Fibroblast of the aortic adventitia (primary cell): Measurements from ENCODE around the gene IFRD2. TPM values are rescaled to one million over a fixed set of nuclear protein-coding genes. Genes with fewer than 3 reads are reported as not detected.

ENCODE experiments used
- DNase-seq: peaks from one replicate; pipeline ENCODE4 v3.0.0-alpha.2; 2010; ENCODE audit warnings: low read depth
- H3K4me3 ChIP-seq: 2 replicates; pipeline ENCODE4 v1.5.1; 2011; ENCODE audit warnings: low read depth, mild to moderate bottlenecking, control low read depth, low read length, moderate library complexity
- total RNA-seq: library from RNA; depleted of rRNA; stranded (reverse); fragments of >200 nt; gene quantifications from 2 replicates; pipeline ENCODE4 v1.2.3, GENCODE V29; 2012; ENCODE audit warnings: low replicate concordance
- TF ChIP-seq, protein P1 (sequence below): IDR thresholded peaks from 2 replicates; pipeline ENCODE4 v1.5.1; 2011; ENCODE audit warnings: mild to moderate bottlenecking, low read length, control low read depth, inconsistent platforms; ENCODE audit not compliant: insufficient read depth

Gene IFRD2, protein sequence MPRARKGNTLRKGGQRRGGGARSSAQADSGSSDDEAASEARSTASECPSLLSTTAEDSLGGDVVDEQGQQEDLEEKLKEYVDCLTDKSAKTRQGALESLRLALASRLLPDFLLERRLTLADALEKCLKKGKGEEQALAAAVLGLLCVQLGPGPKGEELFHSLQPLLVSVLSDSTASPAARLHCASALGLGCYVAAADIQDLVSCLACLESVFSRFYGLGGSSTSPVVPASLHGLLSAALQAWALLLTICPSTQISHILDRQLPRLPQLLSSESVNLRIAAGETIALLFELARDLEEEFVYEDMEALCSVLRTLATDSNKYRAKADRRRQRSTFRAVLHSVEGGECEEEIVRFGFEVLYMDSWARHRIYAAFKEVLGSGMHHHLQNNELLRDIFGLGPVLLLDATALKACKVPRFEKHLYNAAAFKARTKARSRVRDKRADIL
- 45.3 and 72.7 TPM in 2 replicates for total RNA-seq

GRCh38 chr3:50292159-50293078, at the start of gene IFRD2:
IFRD2 (minus strand) TSS chr3:50292429; CDS start chr3:50292274, 155 bp downstream.
- H3K4me3 ChIP-seq = peak within 1 kb of the TSS; percentile 91
- TF ChIP-seq, protein P1, sequence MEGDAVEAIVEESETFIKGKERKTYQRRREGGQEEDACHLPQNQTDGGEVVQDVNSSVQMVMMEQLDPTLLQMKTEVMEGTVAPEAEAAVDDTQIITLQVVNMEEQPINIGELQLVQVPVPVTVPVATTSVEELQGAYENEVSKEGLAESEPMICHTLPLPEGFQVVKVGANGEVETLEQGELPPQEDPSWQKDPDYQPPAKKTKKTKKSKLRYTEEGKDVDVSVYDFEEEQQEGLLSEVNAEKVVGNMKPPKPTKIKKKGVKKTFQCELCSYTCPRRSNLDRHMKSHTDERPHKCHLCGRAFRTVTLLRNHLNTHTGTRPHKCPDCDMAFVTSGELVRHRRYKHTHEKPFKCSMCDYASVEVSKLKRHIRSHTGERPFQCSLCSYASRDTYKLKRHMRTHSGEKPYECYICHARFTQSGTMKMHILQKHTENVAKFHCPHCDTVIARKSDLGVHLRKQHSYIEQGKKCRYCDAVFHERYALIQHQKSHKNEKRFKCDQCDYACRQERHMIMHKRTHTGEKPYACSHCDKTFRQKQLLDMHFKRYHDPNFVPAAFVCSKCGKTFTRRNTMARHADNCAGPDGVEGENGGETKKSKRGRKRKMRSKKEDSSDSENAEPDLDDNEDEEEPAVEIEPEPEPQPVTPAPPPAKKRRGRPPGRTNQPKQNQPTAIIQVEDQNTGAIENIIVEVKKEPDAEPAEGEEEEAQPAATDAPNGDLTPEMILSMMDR = no peak

DNA sequence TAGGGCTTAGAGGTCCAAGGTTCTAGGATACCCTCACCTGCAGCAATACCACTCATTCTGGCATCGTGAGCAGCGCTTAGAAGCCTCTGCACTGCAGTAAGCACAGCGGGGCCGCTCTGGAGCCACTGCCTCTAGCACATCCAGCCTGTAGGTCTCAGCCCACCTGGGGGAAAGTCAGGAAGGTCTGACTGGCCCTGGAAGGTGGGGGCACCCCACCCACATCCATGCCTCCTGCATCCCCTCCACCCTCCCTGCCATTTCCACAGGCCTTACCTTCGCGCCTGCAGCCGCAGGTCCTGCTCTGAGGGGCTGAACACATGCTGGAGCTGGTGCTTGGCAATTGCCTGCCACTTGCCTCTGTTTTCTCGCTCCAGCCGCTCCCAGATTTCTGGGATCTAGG, 49.3 kb upstream of the IFRD2 start:
- TF ChIP-seq, protein P1 = no peak
- no peak for DNase-seq
- H3K4me3 ChIP-seq = peak overlapping the region; percentile 69

More at GRCh38 chr3:50292159-50293078, at the start of gene IFRD2:
- peak; percentile 96 for DNase-seq

DNA sequence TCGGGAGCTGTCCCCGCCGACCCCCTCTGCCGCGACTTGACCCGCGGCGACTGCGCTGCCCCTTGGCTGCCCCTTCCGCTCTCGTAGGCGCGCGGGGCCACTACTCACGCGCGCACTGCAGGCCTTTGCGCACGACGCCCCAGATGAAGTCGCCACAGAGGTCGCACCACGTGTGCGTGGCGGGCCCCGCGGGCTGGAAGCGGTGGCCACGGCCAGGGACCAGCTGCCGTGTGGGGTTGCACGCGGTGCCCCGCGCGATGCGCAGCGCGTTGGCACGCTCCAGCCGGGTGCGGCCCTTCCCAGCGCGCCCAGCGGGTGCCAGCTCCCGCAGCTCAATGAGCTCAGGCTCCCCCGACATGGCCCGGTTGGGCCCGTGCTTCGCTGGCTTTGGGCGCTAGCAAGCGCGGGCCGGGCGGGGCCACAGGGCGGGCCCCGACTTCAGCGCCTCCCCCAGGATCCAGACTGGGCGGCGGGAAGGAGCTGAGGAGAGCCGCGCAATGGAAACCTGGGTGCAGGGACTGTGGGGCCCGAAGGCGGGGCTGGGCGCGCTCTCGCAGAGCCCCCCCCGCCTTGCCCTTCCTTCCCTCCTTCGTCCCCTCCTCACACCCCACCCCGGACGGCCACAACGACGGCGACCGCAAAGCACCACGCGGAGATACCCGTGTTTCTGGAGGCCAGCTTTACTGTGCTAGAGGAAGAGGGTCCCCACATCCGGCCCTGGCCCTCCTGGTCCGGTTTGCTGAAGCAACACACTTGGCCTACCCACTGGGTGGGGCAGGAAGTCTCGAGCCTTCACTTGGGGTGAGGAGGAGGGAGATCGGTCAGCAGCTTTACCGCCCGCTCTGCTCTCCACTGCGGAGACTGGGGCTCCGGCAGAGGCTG, 48.5 kb upstream of the IFRD2 start, which contains the start of gene RASSF1:
TSS of gene RASSF1 (minus strand) at position 389 of the 882 bp plus-strand sequence. CDS start at position 358, 31 bp downstream.
- TF ChIP-seq, protein P1 = no peak
- peak; percentile 57 for DNase-seq
- H3K4me3 ChIP-seq = peak within 1 kb of the TSS; percentile 69

DNA sequence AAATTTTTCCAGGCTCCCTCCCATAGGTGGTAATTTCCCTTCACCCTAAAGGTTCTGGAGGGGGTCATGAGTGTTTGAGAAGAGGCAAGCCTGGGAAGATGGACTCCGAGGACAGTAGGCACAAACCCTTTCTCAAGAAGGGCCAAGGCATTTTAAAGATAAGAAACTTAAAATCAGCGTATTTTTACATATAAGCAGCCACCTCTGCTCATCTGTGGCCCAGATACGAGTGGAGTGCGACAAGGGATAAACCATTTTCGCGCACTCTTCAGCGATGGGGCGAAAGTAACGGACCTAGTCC, 47.9 kb upstream of the IFRD2 start:
- TF ChIP-seq, protein P1 = no peak
- DNase-seq = no peak
- peak overlapping the region; percentile 69 for H3K4me3 ChIP-seq

DNA sequence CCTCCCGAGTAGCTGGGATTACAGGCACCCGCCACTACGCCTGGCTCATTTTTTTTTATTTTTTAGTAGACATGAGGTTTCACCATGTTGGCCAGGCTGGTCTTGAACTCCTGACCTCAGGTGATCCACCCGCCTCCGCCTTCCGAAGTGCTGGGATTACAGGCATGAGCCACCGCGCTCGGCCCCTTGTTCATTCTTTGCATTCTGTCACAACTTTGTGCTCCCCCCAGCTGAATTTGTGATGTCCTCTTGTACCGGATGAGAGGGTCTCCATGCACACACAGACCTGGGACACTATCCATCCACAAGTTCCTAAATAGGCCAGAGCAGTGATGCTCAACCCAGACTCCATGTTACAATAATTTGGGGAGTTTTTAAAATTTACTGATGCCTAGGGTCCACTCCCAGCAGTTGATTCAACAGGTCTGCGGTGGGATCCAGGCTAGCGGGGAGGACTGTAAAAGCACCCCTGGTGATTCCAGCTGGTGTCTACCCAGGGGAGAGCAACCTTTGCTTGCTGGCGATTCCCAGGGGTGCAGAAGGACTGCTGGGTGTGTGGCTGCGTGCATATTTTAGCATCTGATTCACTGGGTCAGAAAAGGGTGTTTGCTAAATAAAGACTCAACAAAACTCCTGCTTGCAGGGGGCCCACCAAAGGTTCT, 47.4 kb upstream of the IFRD2 start:
- DNase-seq = peak; percentile 65
- H3K4me3 ChIP-seq = peak overlapping the region; percentile 69
- TF ChIP-seq, protein P1 = no peak

DNA sequence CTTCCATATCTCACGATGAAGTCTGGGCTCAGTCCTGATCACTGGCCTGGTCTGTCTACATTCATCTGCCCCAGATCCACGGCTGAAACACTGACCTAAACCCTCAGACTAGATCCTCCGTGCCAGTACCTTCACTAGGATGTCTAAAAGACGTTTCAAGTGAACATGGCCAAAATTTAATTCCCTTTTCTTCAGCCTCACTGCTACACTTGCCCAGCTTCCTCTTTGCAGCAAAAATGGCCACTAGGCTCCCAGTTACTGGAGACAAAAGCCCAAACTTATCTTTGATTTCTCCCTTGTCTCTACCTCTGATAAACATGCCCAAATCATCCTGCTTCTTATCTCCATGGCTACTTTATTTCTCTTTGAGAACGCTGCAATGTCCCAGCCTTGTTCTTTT, 46.7 kb upstream of the IFRD2 start:
- TF ChIP-seq, protein P1 = no peak
- DNase-seq = no peak
- peak overlapping the region; percentile 32 for H3K4me3 ChIP-seq
